Measurements from ENCODE around the gene ADARB1. TPM values are rescaled to one million over a fixed set of nuclear protein-coding genes. Genes with fewer than 3 reads are reported as not detected.

Gene ADARB1
- total and polyA plus RNA-seq, 9 of the 15 experiments (the other 6 are each of a cell fraction or from before 2014, with no cell fraction given) = 6.7 to 16.0 (median 8.3) TPM

- DNase-seq (ENCODE audit: extremely low read depth in 1 of 4, low spot score in 3 of 4) (no peak), ATAC-seq (no peak), FAIRE-seq (no peak)
- no TSS peak for BruUV-seq (replicated peaks)
- H3K36me3 ChIP-seq (ENCODE audit: control insufficient read depth, insufficient read depth, low read length) = no peaks in the 10 kb centered on the region
- no peaks in the 10 kb centered on the region; a peak in 1 of 5 replicates for H3K27me3 ChIP-seq (ENCODE audit: control insufficient read depth in 2 of 2, insufficient read depth in 2 of 2, low read length in 2 of 2)
- CTCF ChIA-PET (ENCODE audit: low intra/inter-chr PET ratio) = no interaction called here
- TF ChIP-seq HNRNPUL1 (IDR thresholded peaks at IDR 0.05; ENCODE audit: low read length) = no peak
- no peak overlapping the region for H3K4me2 ChIP-seq (ENCODE audit: insufficient read depth, low read length)
- no peak overlapping the region for H2AFZ ChIP-seq (ENCODE audit: low read depth, low read length)
- no peaks in the 10 kb centered on the region for H3K9me3 ChIP-seq (replicated peaks; ENCODE audit: control insufficient read depth, insufficient read depth, low read depth, low read length)
- 72% methylated on average over 5 of the region's 5 CpGs for WGBS (ENCODE audit: insufficient coverage, low coverage, missing lambda C conversion rate)
- in situ Hi-C loops (cut with MboI) (no loop called here), intact Hi-C loops (cut with micrococcal nuclease) (no loop called here)
- H3K9ac ChIP-seq (ENCODE audit: insufficient read depth in 1 of 2, low read depth in 2 of 2, low read length in 2 of 2) = no peak overlapping the region
- no peaks in the 10 kb centered on the region for H3K79me2 ChIP-seq (ENCODE audit: control insufficient read depth, insufficient read depth, low read length)
- no peak overlapping the region for H3K4me3 ChIP-seq
- POLR2A ChIA-PET = interaction anchor here (0.8 to 3.6 kb wide), 5 partner anchors 9 to 90 kb away, joined by 3 to 13 read pairs (median 4); no protein-coding TSS in a partner anchor
- no peaks in the 10 kb centered on the region for H3K9me1 ChIP-seq (ENCODE audit: control insufficient read depth, insufficient read depth, low read length)
- H3K4me1 ChIP-seq (replicated peaks in 1 of 2; ENCODE audit: control insufficient read depth in 2 of 2, insufficient read depth in 2 of 2, low read length in 2 of 2) = peaks cover 3 to 9% of the 10 kb centered on the region in 2 experiments
- no peak overlapping the region for H3K27ac ChIP-seq (ENCODE audit: extremely low read depth, low read depth, low read length)
- no peaks in the 10 kb centered on the region for H4K20me1 ChIP-seq (replicated peaks; ENCODE audit: control insufficient read depth, insufficient read depth, low read length)
Measured at GRCh38 chr21:45166931-45167330, 92.6 kb downstream of the ADARB1 start.

GRCh38 chr21:45167796-45168222 lies 93.4 kb downstream of the ADARB1 start:
- 10% methylated on average over 6 of the region's 6 CpGs for WGBS (ENCODE audit: insufficient coverage, low coverage, missing lambda C conversion rate)
- intact Hi-C loops (cut with micrococcal nuclease) (no loop called here), in situ Hi-C loops (cut with MboI) (no loop called here)
- Histone ChIP-seq H3K27me3 (ENCODE audit: control insufficient read depth in 2 of 2, insufficient read depth in 2 of 2, low read length in 2 of 2) (no peaks in the 10 kb centered on the region; a peak in 1 of 5 replicates), H3K4me3 (no peak overlapping the region), H3K4me2 (ENCODE audit: insufficient read depth, low read length) (peak overlapping the region; percentile 56), H3K27ac (ENCODE audit: extremely low read depth, low read depth, low read length) (0 out of 3 replicates have a peak overlapping the region, but pooled peaks have one; percentile 3), H4K20me1 (replicated peaks; ENCODE audit: control insufficient read depth, insufficient read depth, low read length) (no peaks in the 10 kb centered on the region; the same call in 1 of the 2 replicates), H2AFZ (ENCODE audit: low read depth, low read length) (peak overlapping the region; percentile 78; the same call in 1 of the 2 replicates), H3K79me2 (ENCODE audit: control insufficient read depth, insufficient read depth, low read length) (no peaks in the 10 kb centered on the region), H3K9me1 (ENCODE audit: control insufficient read depth, insufficient read depth, low read length) (no peaks in the 10 kb centered on the region), H3K9ac (ENCODE audit: insufficient read depth in 1 of 2, low read depth in 2 of 2, low read length in 2 of 2) (no peak overlapping the region), H3K9me3 (replicated peaks; ENCODE audit: control insufficient read depth, insufficient read depth, low read depth, low read length) (no peaks in the 10 kb centered on the region), H3K36me3 (ENCODE audit: control insufficient read depth, insufficient read depth, low read length) (no peaks in the 10 kb centered on the region), H3K4me1 (replicated peaks in 1 of 2; ENCODE audit: control insufficient read depth in 2 of 2, insufficient read depth in 2 of 2, low read length in 2 of 2) (peaks cover 3 to 9% of the 10 kb centered on the region in 2 experiments)
- POLR2A ChIA-PET = interaction anchor here (0.8 to 3.6 kb wide), 3 partner anchors 9 to 15 kb away, joined by 4 to 13 read pairs (median 5); no protein-coding TSS in a partner anchor
- ATAC-seq = peak; percentile 58
- CTCF ChIA-PET (ENCODE audit: low intra/inter-chr PET ratio) = interaction anchor here (0.6 kb wide), 1 partner anchor 271 kb away, joined by 3 read pairs; no protein-coding TSS in a partner anchor
- DNase-seq (ENCODE audit: extremely low read depth in 1 of 4, low spot score in 3 of 4) = peak in 1 of 4 experiments; percentile 20
- FAIRE-seq = peak; percentile 62
- no TSS peak for BruUV-seq (replicated peaks)
- TF ChIP-seq NFE2 (IDR thresholded peaks at IDR 0.05; ENCODE audit: low read depth) (peak; percentile 90), PREB (CRISPR knock-in tag; IDR thresholded peaks at IDR 0.05) (no peak), ID3 (CRISPR knock-in tag; IDR thresholded peaks at IDR 0.05) (no peak), ID3 (tag; IDR thresholded peaks at IDR 0.05) (no peak), SMARCC2 (IDR thresholded peaks at IDR 0.05; ENCODE audit: low read depth) (no peak), ATF4 (CRISPR knock-in tag; IDR thresholded peaks at IDR 0.05) (no peak), BACH1 (tag; IDR thresholded peaks at IDR 0.05) (peak; percentile 78; the same call in 1 of the 2 replicates), DPF2 (IDR thresholded peaks at IDR 0.05) (peak; percentile 54; the same call in 1 of the 2 replicates), ETS2 (tag; IDR thresholded peaks at IDR 0.05; ENCODE audit: borderline replicate concordance, poor library complexity, severe bottlenecking) (no peak), NCOA4 (IDR thresholded peaks at IDR 0.05; ENCODE audit: partially characterized antibody) (no peak), TBP (optimal IDR thresholded peaks at IDR 0.05; ENCODE audit: low read depth, low read length) (peak; percentile 81), NR3C1 (CRISPR knock-in tag; IDR thresholded peaks at IDR 0.05) (no peak), SNAPC5 (CRISPR knock-in tag; IDR thresholded peaks at IDR 0.05) (no peak)

Data from K562 (cell line).